Right atrium auricular region (tissue), 2 donors: ENCODE measurements around the gene NT5C. TPM values are rescaled to one million over a fixed set of nuclear protein-coding genes. Genes with fewer than 3 reads are reported as not detected.
A peak's percentile ranks its signal among the peaks of the same experiment; 100 is the strongest.

Source experiments
- DNase-seq: peaks from one replicate; pipeline ENCODE4 v3.0.0-alpha.2; 2019; ENCODE audit warnings: low spot score
- H3K27ac ChIP-seq, 2 donors: fragments of 200-600 bp; sonication (generic); 1 replicate in 1 of 2; 2 replicates in 1 of 2; pipeline ENCODE4 v1.5.1; 2016 to 2019
- H3K27me3 ChIP-seq, 2 donors: fragments of 200-600 bp; sonication (generic); one replicate each; pipeline versions ENCODE4 v1.5.1 to v1.6.0; 2017 to 2019
- H3K36me3 ChIP-seq: fragments of 200-600 bp; sonication (generic); one replicate; pipeline ENCODE4 v1.5.1; 2016
- H3K4me1 ChIP-seq, 2 donors: fragments of 200-600 bp; sonication (generic); one replicate each; pipeline versions ENCODE4 v1.5.1 to v1.6.0; 2017 to 2019
- H3K4me3 ChIP-seq, 2 donors: fragments of 200-600 bp; sonication (generic); 1 replicate in 1 of 2; 2 replicates in 1 of 2; pipeline ENCODE4 v1.5.1; 2017 to 2019; ENCODE audit warnings: mild to moderate bottlenecking in 1 of 2, moderate library complexity in 1 of 2
- H3K9me3 ChIP-seq, 2 donors: fragments of 200-600 bp; sonication (generic); one replicate each; pipeline ENCODE4 v1.5.1; 2019
- CTCF ChIP-seq, 2 donors: fragments of 200-600 bp; sonication (generic); IDR thresholded peaks; one replicate each; pipeline ENCODE4 v1.5.1; 2019; ENCODE audit warnings: antibody characterized with exemption in 2 of 2
- total RNA-seq, 2 donors: library from RNA; depleted of rRNA; stranded (reverse); fragments of >200 nt; gene quantifications; one replicate each; pipeline ENCODE4 v1.1.0, GENCODE V29; 2016

The NT5C gene
- total RNA-seq, 2 donors from 2014 or later: 41.4 to 77.5 TPM

- Histone ChIP-seq H3K36me3 (peaks cover 27% of the 10 kb centered on the region), H3K9me3 (no peaks in the 10 kb centered on the region), H3K27ac (no peak overlapping the region), H3K4me1 (peaks cover 0 to 10% of the 10 kb centered on the region in 2 donors), H3K4me3 (no peak overlapping the region), H3K27me3 (no peaks in the 10 kb centered on the region)
- TF ChIP-seq CTCF (IDR thresholded peaks at IDR 0.05): no peak
- no peak for DNase-seq
Observed at GRCh38 chr17:75099881-75100595, 31.5 kb downstream of the NT5C start.

GRCh38 chr17:75098861-75099260 is 32.7 kb downstream of the NT5C start:
- no peak overlapping the region for H3K27ac ChIP-seq
- peaks cover 27% of the 10 kb centered on the region for H3K36me3 ChIP-seq
- no peaks in the 10 kb centered on the region for H3K9me3 ChIP-seq
- H3K4me3 ChIP-seq: no peak overlapping the region
- H3K4me1 ChIP-seq: peaks cover 0 to 10% of the 10 kb centered on the region in 2 donors
- H3K27me3 ChIP-seq: no peaks in the 10 kb centered on the region
- TF ChIP-seq CTCF (IDR thresholded peaks at IDR 0.05): no peak
- DNase-seq: no peak

DNA sequence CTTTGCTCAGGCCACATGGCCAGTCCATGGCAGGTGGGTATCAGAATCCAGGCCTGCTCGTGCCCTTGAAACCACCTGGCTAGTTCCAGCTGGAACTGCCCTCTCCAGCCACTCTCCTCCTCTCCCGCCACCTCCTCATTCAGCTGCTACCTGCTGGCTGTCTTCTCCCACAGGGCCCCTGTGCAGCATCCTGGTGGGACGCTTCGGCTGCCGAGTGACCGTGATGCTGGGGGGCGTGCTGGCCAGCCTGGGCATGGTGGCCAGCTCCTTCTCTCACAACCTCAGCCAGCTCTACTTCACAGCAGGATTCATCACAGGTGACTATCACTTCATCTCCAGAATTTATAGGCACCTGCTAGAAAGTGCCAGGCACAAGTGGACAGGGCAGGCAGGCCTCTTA is 33.7 kb downstream of the NT5C start:
- no peak overlapping the region for H3K4me3 ChIP-seq
- TF ChIP-seq CTCF (IDR thresholded peaks at IDR 0.05): no peak
- H3K27me3 ChIP-seq: no peaks in the 10 kb centered on the region
- H3K27ac ChIP-seq: no peak overlapping the region
- H3K36me3 ChIP-seq: peaks cover 27% of the 10 kb centered on the region
- no peak for DNase-seq
- H3K4me1 ChIP-seq: peaks cover 0 to 16% of the 10 kb centered on the region in 2 donors
- no peaks in the 10 kb centered on the region for H3K9me3 ChIP-seq

DNA sequence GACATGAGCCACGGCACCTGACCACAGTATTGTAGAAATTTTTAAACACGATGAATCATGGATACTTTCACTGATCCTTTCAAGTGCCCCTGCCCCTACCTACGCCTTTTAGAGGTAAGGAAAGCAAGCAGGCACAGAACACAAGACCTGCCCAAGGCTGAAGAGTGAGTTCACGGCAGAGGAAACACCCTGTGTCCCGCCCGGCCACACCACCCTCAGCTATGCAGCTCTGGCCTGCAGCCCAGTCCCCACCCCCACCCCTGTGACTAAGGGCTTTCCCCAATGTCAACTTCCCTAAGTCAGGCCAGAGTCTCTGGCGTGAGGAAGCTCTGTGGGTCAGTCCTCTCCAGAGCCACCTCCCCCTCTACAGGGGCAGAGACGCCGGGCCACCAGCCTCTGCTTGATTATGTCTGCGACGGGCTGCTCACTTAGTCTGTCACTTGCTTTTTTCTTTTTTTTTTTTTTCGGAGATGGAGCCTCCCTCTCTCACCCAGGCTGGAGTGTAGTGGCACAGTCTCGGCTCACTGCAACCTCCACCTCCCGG is 35.4 kb downstream of the NT5C start:
- H3K4me1 ChIP-seq: peaks cover 0 to 30% of the 10 kb centered on the region in 2 donors
- no peak overlapping the region for H3K4me3 ChIP-seq
- H3K36me3 ChIP-seq: peaks cover 27% of the 10 kb centered on the region
- peak; percentile 78 for DNase-seq
- no peak for TF ChIP-seq CTCF (IDR thresholded peaks at IDR 0.05)
- no peaks in the 10 kb centered on the region for H3K27me3 ChIP-seq
- peak overlapping the region; percentile 67 to 72 for H3K27ac ChIP-seq
- no peaks in the 10 kb centered on the region for H3K9me3 ChIP-seq

DNA sequence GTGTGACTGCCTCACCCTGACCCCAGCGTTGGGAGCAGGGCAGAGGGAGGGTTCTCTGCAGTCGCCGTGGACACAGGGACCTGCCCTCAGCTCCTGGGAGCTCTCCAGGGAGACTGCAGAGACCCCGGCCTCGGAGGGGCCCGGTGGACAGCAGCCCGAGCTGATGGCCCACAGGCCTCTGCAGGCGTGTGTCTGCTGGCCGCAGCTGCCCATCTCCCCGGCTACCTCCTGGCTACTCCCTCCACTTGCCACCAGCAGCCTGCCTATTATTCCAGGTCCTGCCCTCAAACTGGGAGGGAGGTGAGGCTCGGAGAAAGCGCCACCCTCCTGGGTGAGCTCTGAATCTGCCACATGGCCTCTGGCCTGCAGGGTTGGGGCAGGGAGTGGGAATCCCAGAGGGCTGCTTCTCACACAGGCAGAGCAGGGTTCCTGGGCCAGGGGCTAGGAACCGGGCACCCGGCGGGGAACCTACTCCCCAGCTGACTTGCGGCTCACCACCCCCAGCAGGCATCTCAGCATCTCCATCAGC is 36.6 kb downstream of the NT5C start:
- Histone ChIP-seq H3K9me3 (no peaks in the 10 kb centered on the region), H3K27me3 (no peaks in the 10 kb centered on the region), H3K27ac (peak overlapping the region in 1 of 2 donors; percentile 35), H3K4me1 (peaks cover 0 to 42% of the 10 kb centered on the region in 2 donors), H3K4me3 (no peak overlapping the region), H3K36me3 (peaks cover 15% of the 10 kb centered on the region)
- TF ChIP-seq CTCF (IDR thresholded peaks at IDR 0.05): no peak
- DNase-seq: no peak
